ENCODE results near the gene EPN2.

DNA sequence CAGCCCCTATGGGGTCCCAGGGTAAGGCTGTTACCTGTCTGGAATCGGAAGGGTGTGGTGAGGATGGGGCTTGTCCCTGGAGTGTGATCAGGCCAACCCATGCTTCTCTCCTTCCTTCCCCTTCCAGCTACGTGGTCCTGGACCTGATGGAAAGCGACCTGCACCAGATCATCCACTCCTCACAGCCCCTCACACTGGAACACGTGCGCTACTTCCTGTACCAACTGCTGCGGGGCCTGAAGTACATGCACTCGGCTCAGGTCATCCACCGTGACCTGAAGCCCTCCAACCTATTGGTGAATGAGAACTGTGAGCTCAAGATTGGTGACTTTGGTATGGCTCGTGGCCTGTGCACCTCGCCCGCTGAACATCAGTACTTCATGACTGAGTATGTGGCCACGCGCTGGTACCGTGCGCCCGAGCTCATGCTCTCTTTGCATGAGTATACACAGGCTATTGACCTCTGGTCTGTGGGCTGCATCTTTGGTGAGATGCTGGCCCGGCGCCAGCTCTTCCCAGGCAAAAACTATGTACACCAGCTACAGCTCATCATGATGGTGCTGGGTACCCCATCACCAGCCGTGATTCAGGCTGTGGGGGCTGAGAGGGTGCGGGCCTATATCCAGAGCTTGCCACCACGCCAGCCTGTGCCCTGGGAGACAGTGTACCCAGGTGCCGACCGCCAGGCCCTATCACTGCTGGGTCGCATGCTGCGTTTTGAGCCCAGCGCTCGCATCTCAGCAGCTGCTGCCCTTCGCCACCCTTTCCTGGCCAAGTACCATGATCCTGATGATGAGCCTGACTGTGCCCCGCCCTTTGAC, 143.5 kb downstream of the EPN2 start:
- TF ChIP-seq, protein P1, sequence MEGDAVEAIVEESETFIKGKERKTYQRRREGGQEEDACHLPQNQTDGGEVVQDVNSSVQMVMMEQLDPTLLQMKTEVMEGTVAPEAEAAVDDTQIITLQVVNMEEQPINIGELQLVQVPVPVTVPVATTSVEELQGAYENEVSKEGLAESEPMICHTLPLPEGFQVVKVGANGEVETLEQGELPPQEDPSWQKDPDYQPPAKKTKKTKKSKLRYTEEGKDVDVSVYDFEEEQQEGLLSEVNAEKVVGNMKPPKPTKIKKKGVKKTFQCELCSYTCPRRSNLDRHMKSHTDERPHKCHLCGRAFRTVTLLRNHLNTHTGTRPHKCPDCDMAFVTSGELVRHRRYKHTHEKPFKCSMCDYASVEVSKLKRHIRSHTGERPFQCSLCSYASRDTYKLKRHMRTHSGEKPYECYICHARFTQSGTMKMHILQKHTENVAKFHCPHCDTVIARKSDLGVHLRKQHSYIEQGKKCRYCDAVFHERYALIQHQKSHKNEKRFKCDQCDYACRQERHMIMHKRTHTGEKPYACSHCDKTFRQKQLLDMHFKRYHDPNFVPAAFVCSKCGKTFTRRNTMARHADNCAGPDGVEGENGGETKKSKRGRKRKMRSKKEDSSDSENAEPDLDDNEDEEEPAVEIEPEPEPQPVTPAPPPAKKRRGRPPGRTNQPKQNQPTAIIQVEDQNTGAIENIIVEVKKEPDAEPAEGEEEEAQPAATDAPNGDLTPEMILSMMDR (conservative IDR thresholded peaks at IDR 0.05 in 1 of 2, IDR thresholded peaks at IDR 0.05 in 1 of 2; ENCODE audit: low read depth in 1 of 2, low read length in 2 of 2) = no peak
- no peak for TF ChIP-seq EZH2 (IDR thresholded peaks at IDR 0.05; ENCODE audit: low read length, missing control alignments)
